ENCODE measurements around the gene EWSR1.

- no peak for TF ChIP-seq EZH2 (IDR thresholded peaks at IDR 0.05; ENCODE audit: borderline replicate concordance, low read depth, low read length, severe bottlenecking)
- TF ChIP-seq, protein P1, sequence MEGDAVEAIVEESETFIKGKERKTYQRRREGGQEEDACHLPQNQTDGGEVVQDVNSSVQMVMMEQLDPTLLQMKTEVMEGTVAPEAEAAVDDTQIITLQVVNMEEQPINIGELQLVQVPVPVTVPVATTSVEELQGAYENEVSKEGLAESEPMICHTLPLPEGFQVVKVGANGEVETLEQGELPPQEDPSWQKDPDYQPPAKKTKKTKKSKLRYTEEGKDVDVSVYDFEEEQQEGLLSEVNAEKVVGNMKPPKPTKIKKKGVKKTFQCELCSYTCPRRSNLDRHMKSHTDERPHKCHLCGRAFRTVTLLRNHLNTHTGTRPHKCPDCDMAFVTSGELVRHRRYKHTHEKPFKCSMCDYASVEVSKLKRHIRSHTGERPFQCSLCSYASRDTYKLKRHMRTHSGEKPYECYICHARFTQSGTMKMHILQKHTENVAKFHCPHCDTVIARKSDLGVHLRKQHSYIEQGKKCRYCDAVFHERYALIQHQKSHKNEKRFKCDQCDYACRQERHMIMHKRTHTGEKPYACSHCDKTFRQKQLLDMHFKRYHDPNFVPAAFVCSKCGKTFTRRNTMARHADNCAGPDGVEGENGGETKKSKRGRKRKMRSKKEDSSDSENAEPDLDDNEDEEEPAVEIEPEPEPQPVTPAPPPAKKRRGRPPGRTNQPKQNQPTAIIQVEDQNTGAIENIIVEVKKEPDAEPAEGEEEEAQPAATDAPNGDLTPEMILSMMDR (IDR thresholded peaks at IDR 0.05; ENCODE audit: extremely low read depth in 1 of 2, insufficient read depth in 1 of 2, low read depth in 1 of 2, low read length in 2 of 2) = no peak
Measured at GRCh38 chr22:29307596-29308147, 39.6 kb downstream of the EWSR1 start.

All from endothelial cell of umbilical vein (primary cell).